ENCODE measurements around the gene AHNAK. TPM values are rescaled to one million over a fixed set of nuclear protein-coding genes. Genes with fewer than 3 reads are reported as not detected.

The AHNAK gene
- total and polyA plus RNA-seq, 8 donors = 176 to 636 (median 219) TPM

- no peaks in the 10 kb centered on the region for H3K36me3 ChIP-seq
- H3K27ac ChIP-seq = no peak overlapping the region
- no peak for DNase-seq
- H3K4me3 ChIP-seq = no peak overlapping the region
- no peak for TF ChIP-seq CTCF (IDR thresholded peaks at IDR 0.05)
- no peaks in the 10 kb centered on the region for H3K27me3 ChIP-seq
- peaks cover 15 to 22% of the 10 kb centered on the region in 2 donors for H3K4me1 ChIP-seq
- H3K9me3 ChIP-seq = no peaks in the 10 kb centered on the region
- intact Hi-C loops (cut with DNase I) = no loop called here
- ATAC-seq = no peak
Observed at GRCh38 chr11:62404435-62404834, 142.2 kb downstream of the AHNAK start.

GRCh38 chr11:62402960-62403730 lies 143.5 kb downstream of the AHNAK start:
- Histone ChIP-seq H3K4me1 (peaks cover 20 to 25% of the 10 kb centered on the region in 2 donors), H3K9me3 (no peaks in the 10 kb centered on the region), H3K36me3 (no peaks in the 10 kb centered on the region), H3K4me3 (no peak overlapping the region), H3K27ac (no peak overlapping the region), H3K27me3 (no peaks in the 10 kb centered on the region)
- no peak for TF ChIP-seq CTCF (IDR thresholded peaks at IDR 0.05)
- intact Hi-C loops (cut with DNase I) = no loop called here
- ATAC-seq (no peak), DNase-seq (no peak)

GRCh38 chr11:62402226-62402959 lies 144.2 kb downstream of the AHNAK start:
- Histone ChIP-seq H3K9me3 (no peaks in the 10 kb centered on the region), H3K36me3 (no peaks in the 10 kb centered on the region), H3K4me3 (no peak overlapping the region), H3K27ac (peak overlapping the region; percentile 26 to 33), H3K4me1 (peaks cover 25% of the 10 kb centered on the region in 2 donors), H3K27me3 (no peaks in the 10 kb centered on the region)
- DNase-seq = peak in 2 of 4 donors; percentile 74 to 84
- peak; percentile 72 for ATAC-seq
- TF ChIP-seq CTCF (IDR thresholded peaks at IDR 0.05) = no peak
- intact Hi-C loops (cut with DNase I) = no loop called here

GRCh38 chr11:62401811-62402210 lies 144.8 kb downstream of the AHNAK start:
- Histone ChIP-seq H3K9me3 (no peaks in the 10 kb centered on the region), H3K27me3 (no peaks in the 10 kb centered on the region), H3K4me3 (no peak overlapping the region), H3K27ac (peak overlapping the region; percentile 26 to 33), H3K4me1 (peaks cover 25% of the 10 kb centered on the region in 2 donors), H3K36me3 (no peaks in the 10 kb centered on the region)
- ATAC-seq (peak; percentile 3), DNase-seq (no peak)
- no peak for TF ChIP-seq CTCF (IDR thresholded peaks at IDR 0.05)
- intact Hi-C loops (cut with DNase I) = no loop called here

- no peak for TF ChIP-seq CTCF (IDR thresholded peaks at IDR 0.05)
- no peaks in the 10 kb centered on the region for H3K9me3 ChIP-seq
- no peaks in the 10 kb centered on the region for H3K27me3 ChIP-seq
- DNase-seq = no peak
- H3K36me3 ChIP-seq = no peaks in the 10 kb centered on the region
- ATAC-seq = no peak
- H3K4me3 ChIP-seq = no peak overlapping the region
- intact Hi-C loops (cut with DNase I) = no loop called here
- peak overlapping the region in 1 of 2 donors; percentile 56 for H3K27ac ChIP-seq
- peaks cover 25% of the 10 kb centered on the region in 2 donors for H3K4me1 ChIP-seq
Observed at GRCh38 chr11:62401356-62401755, 145.2 kb downstream of the AHNAK start.

Data from left lung (tissue), 10 donors.